ENCODE data around the gene FAM110A. TPM values are rescaled to one million over a fixed set of nuclear protein-coding genes. Genes with fewer than 3 reads are reported as not detected.
A peak's percentile ranks its signal among the peaks of the same experiment; 100 is the strongest.

FAM110A gene
- total and polyA plus RNA-seq, 7 donors, result 0.83 to 3.4 (median 2.4) TPM

- intact Hi-C loops (cut with DNase I), result no loop called here
- peaks cover 7% of the 10 kb centered on the region for H3K4me1 ChIP-seq
- H3K36me3 ChIP-seq (ENCODE audit: insufficient read depth in 1 of 2, low read depth in 1 of 2), result no peaks in the 10 kb centered on the region
- no peaks in the 10 kb centered on the region for H3K9me3 ChIP-seq
- ATAC-seq (no peak), DNase-seq (no peak)
- no peak overlapping the region for H3K4me3 ChIP-seq
- peaks cover 0 to 4% (median 0%) of the 10 kb centered on the region in 3 donors for H3K27me3 ChIP-seq (ENCODE audit: insufficient read depth in 3 of 3, low read length in 2 of 3)
- no peak for TF ChIP-seq CTCF (IDR thresholded peaks at IDR 0.05)
- 86 to 95% (median 92%) methylated on average over 2 of the region's 2 CpGs for WGBS, 3 donors
- H3K27ac ChIP-seq, result no peak overlapping the region
These were observed 9.0 kb downstream of the FAM110A start for GRCh38 chr20:842547-842940.

- Histone ChIP-seq H3K9me3 (no peaks in the 10 kb centered on the region), H3K4me3 (peak overlapping the region; percentile 60), H3K27ac (no peak overlapping the region), H3K4me1 (peaks cover 6% of the 10 kb centered on the region), H3K36me3 (ENCODE audit: insufficient read depth in 1 of 2, low read depth in 1 of 2) (no peaks in the 10 kb centered on the region), H3K27me3 (ENCODE audit: insufficient read depth in 3 of 3, low read length in 2 of 3) (peaks cover 0 to 4% (median 0%) of the 10 kb centered on the region in 3 donors)
- WGBS, 3 donors, result 80 to 86% (median 84%) methylated on average over 9 of the region's 9 CpGs
- DNase-seq (no peak), ATAC-seq (no peak)
- TF ChIP-seq CTCF (IDR thresholded peaks at IDR 0.05), result no peak
- intact Hi-C loops (cut with DNase I), result no loop called here
These were observed 10.4 kb downstream of the FAM110A start for GRCh38 chr20:843912-844311.

- ATAC-seq, result peak; percentile 98 to 100 (median 99)
- Histone ChIP-seq H3K27ac (no peak overlapping the region), H3K4me1 (peaks cover 6% of the 10 kb centered on the region), H3K27me3 (ENCODE audit: insufficient read depth in 3 of 3, low read length in 2 of 3) (peaks cover 0 to 4% (median 0%) of the 10 kb centered on the region in 3 donors), H3K36me3 (ENCODE audit: insufficient read depth in 1 of 2, low read depth in 1 of 2) (no peaks in the 10 kb centered on the region), H3K4me3 (peak overlapping the region; percentile 60), H3K9me3 (no peaks in the 10 kb centered on the region)
- intact Hi-C loops (cut with DNase I), result no loop called here
- TF ChIP-seq CTCF (IDR thresholded peaks at IDR 0.05), result no peak
- 6 to 16% (median 12%) methylated on average over 47 of the region's 47 CpGs for WGBS, 3 donors
- peak; percentile 87 to 93 for DNase-seq
These were observed 11.1 kb downstream of the FAM110A start for GRCh38 chr20:844473-845225.

- H3K27me3 ChIP-seq (ENCODE audit: insufficient read depth in 3 of 3, low read length in 2 of 3), result peaks cover 0 to 4% (median 0%) of the 10 kb centered on the region in 3 donors
- H3K36me3 ChIP-seq (ENCODE audit: insufficient read depth in 1 of 2, low read depth in 1 of 2), result no peaks in the 10 kb centered on the region
- ATAC-seq (no peak), DNase-seq (no peak)
- intact Hi-C loops (cut with DNase I), result no loop called here
- no peak for TF ChIP-seq CTCF (IDR thresholded peaks at IDR 0.05)
- H3K4me3 ChIP-seq, result peak overlapping the region; percentile 60
- peaks cover 6% of the 10 kb centered on the region for H3K4me1 ChIP-seq
- H3K9me3 ChIP-seq, result no peaks in the 10 kb centered on the region
- WGBS, 3 donors, result 41 to 61% (median 60%) methylated on average over 43 to 50 of the region's 50 CpGs
- H3K27ac ChIP-seq, result no peak overlapping the region
These were observed 11.8 kb downstream of the FAM110A start for GRCh38 chr20:845226-845868.
